SH-SY5Y (cell line): ENCODE results near the gene PDZD2.

Experiments
- GATA2 ChIP-seq: IDR thresholded peaks from 2 replicates; pipeline ENCODE4 v1.6.1; 2011; ENCODE audit warnings: mild to moderate bottlenecking, low read depth, low read length
- GATA3 ChIP-seq: IDR thresholded peaks from 2 replicates; pipeline ENCODE4 v1.6.1; 2011; ENCODE audit warnings: low read depth, mild to moderate bottlenecking, low read length, moderate library complexity

DNA sequence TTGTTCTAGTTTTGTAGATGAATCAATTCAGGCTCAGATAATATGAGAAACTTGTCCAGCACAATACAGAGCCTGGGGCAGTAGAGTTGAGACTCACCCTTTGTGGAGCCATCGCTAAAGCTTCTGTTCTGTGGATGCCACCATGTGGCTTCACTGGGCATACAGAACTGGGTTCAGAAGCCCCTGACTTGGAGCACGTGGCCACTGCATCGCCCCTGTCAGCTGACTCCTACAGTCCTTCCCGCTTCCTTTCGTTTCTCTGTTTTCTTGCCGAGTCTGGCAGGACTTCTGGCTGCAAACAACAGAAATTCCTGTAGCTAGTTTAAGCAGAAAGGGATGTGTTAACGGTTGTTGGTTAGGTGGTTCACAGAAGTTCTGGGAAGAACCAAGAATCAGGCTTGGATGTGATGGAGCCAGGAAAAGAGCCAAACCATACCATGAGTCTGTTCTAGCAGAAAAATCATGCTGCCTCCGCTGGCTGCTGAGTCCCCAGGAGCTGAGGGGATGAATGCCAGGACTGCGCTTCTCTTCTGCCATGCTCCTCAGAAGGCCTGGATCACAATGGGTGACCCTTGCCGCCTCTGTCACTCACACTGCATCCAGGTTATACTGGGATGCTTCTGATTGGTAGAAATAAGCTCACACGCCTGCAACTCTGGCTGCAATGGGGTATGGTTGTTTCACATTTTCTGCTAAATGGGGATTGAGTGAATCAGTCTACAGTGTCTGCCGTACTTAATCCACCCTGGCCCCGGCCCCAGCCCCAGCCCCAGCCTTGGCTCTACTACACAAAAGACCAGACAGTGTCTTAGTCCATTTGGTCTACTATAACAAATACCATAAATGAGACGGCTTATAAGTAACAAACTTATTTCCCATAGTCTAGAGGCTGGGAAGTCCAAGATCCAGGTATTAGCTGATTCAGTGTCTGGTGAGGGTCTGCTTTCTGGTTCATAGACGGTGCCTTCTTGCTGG is 272.6 kb downstream of the PDZD2 start:
- TF ChIP-seq GATA3: no peak
- TF ChIP-seq GATA2: no peak
